Ovary (tissue), 3 donors: Measurements from ENCODE around the gene CMTM4.

ENCODE experiments used
- CTCF ChIP-seq, 3 donors: fragments of 450-650 bp in 2 of 3; fragments of 200-600 bp in 1 of 3; IDR thresholded peaks; one replicate each; pipeline versions ENCODE4 v1.5.1 to v1.8.0; 2016 to 2022; ENCODE audit warnings: antibody characterized with exemption in 3 of 3, mild to moderate bottlenecking in 1 of 3
- EP300 ChIP-seq: sonication (generic); formaldehyde crosslinking; IDR thresholded peaks from one replicate; pipeline ENCODE4 v1.6.1; 2017; ENCODE audit warnings: antibody characterized with exemption
- POLR2A ChIP-seq: fragments of 450-650 bp; IDR thresholded peaks from one replicate; pipeline ENCODE4 v1.6.1; 2017; ENCODE audit warnings: antibody characterized with exemption, mild to moderate bottlenecking, moderate library complexity
- donor health status: DM: no; HTN: no; CAD: no.

DNA sequence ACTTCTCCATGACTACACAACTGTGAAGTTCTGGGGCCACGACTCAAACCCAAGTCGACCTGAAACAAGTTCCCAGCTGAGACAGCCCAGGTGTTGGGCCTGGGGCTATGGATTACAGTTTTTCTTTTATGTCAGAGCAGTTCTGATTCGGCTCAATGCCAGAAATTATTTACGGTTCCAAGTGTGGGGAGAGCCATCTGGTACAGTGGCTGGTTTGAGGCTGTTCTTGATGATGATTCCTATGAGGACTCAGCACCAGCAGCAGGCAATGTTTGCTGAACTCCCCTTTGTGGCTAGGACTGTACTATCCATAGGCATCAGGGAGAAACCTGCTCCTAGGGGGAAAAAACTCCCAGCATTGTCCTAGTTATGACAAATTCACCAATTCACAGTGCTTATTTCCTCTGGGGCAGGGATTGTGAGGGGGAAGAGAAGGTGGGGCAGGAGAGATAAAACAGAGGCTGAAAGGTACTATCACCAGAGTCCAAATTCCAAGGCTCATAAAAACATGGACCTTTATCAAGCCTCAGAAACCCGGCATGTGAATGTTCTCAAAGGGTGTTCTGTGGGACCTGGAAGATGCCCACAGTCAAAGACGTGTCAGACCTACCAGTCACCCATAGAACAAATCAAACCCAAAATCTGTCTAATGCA, 18.2 kb upstream of the CMTM4 start:
- TF ChIP-seq POLR2A (no peak), CTCF (IDR thresholded peaks at IDR 0.05) (no peak), EP300 (no peak)
